IMR-90 (cell line): ENCODE measurements around the gene TICAM2. TPM values are rescaled to one million over a fixed set of nuclear protein-coding genes. Genes with fewer than 3 reads are reported as not detected.
A peak's percentile ranks its signal among the peaks of the same experiment; 100 is the strongest.

ENCODE experiments used
- ATAC-seq: fragments of 200-7000 bp; cut with Tn5 transposase; 2 replicates; pipeline ENCODE4 v1.9.1; 2020; ENCODE audit warnings: low read depth, mild to moderate bottlenecking, moderate library complexity
- BruUV-seq: library from RNA; stranded (reverse); fragments of 400-500 nt; replicated peaks from 2 replicates; lab custom pipeline; 2021; lab: Mats Ljungman, UMichigan
- CTCF ChIA-PET: fragments of 300-600 bp; formaldehyde crosslinking; extraction: SDS; loops from one replicate; lab custom pipeline; 2021; ENCODE audit warnings: antibody characterized with exemption; lab: Yijun Ruan, JAX
- POLR2A ChIA-PET: fragments of 300-600 bp; sonication (Branson Sonifier 250); formaldehyde crosslinking; loops from one replicate; lab custom pipeline; 2022; ENCODE audit warnings: antibody characterized with exemption; ENCODE audit not compliant: unreplicated experiment; lab: Charles Lee
- DNase-seq: peaks from one replicate; pipeline ENCODE4 v3.0.0; 2013
- H2AFZ ChIP-seq: replicated peaks from 2 replicates; pipeline ENCODE3; 2013; ENCODE audit warnings: low read length, mild to moderate bottlenecking; ENCODE audit not compliant: poor library complexity
- H2AK5ac ChIP-seq: 2 replicates; pipeline ENCODE4 v1.6.1; 2013; ENCODE audit warnings: low read depth, low read length, inconsistent platforms
- H2AK9ac ChIP-seq: replicated peaks from 2 replicates; pipeline ENCODE3; 2013; ENCODE audit warnings: mild to moderate bottlenecking, low read depth, low read length, moderate library complexity; ENCODE audit not compliant: poor library complexity
- H2BK120ac ChIP-seq: 2 replicates; pipeline ENCODE4 v1.6.1; 2013; ENCODE audit warnings: low read depth, low read length, inconsistent platforms
- H2BK15ac ChIP-seq: 3 replicates; pipeline ENCODE4 v1.6.1; 2013; ENCODE audit warnings: low read depth, low read length, inconsistent platforms
- H2BK20ac ChIP-seq: 2 replicates; pipeline ENCODE4 v1.6.1; 2013; ENCODE audit warnings: low read depth, mild to moderate bottlenecking, inconsistent platforms, low read length, moderate library complexity
- H2BK5ac ChIP-seq: 2 replicates; pipeline ENCODE4 v1.6.1; 2013; ENCODE audit warnings: mild to moderate bottlenecking, low read depth, low read length, inconsistent platforms; ENCODE audit not compliant: poor library complexity, severe bottlenecking
- H3K14ac ChIP-seq: replicated peaks from 2 replicates; pipeline ENCODE4 v1.6.1; 2013; ENCODE audit warnings: low read depth, low read length, inconsistent platforms
- H3K18ac ChIP-seq: 2 replicates; pipeline ENCODE4 v1.6.1; 2013; ENCODE audit warnings: low read depth, low read length, control low read depth
- H3K23ac ChIP-seq: 2 replicates; pipeline ENCODE4 v1.6.1; 2013; ENCODE audit warnings: low read depth, low read length, inconsistent platforms
- H3K27ac ChIP-seq: 2 replicates; pipeline ENCODE4 v1.5.1; 2013; ENCODE audit warnings: mild to moderate bottlenecking, control low read depth, low read length; ENCODE audit not compliant: insufficient read depth
- H3K27me3 ChIP-seq: 2 replicates; pipeline ENCODE4 v1.6.1; 2013; ENCODE audit warnings: low read length; ENCODE audit not compliant: control insufficient read depth, insufficient read depth
- H3K36me3 ChIP-seq: 2 replicates; pipeline ENCODE4 v1.6.1; 2013; ENCODE audit warnings: low read length, mixed read lengths; ENCODE audit not compliant: control insufficient read depth, insufficient read depth
- H3K4ac ChIP-seq: 2 replicates; pipeline ENCODE4 v1.6.1; 2013; ENCODE audit warnings: low read depth, low read length, inconsistent platforms
- H3K4me1 ChIP-seq: 2 replicates; pipeline ENCODE4 v1.6.1; 2013; ENCODE audit warnings: low read length, mixed read lengths; ENCODE audit not compliant: control insufficient read depth, insufficient read depth
- H3K4me2 ChIP-seq: 2 replicates; pipeline ENCODE4 v1.6.1; 2013; ENCODE audit warnings: low read depth, mild to moderate bottlenecking, control low read depth, low read length, moderate library complexity
- H3K4me3 ChIP-seq: 2 replicates; pipeline ENCODE4 v1.5.1; 2013; ENCODE audit warnings: low read depth, mild to moderate bottlenecking, control low read depth, low read length, moderate library complexity; ENCODE audit not compliant: insufficient read depth
- H3K56ac ChIP-seq: 2 replicates; pipeline ENCODE4 v1.6.1; 2013; ENCODE audit warnings: low read length, inconsistent platforms; ENCODE audit not compliant: insufficient read depth; ENCODE audit errors: extremely low read depth
- H3K79me1 ChIP-seq, 2 experiments: 2 replicates each; pipeline ENCODE4 v1.6.1; 2013; ENCODE audit warnings: low read length in 2 of 2, inconsistent platforms in 1 of 2, low read depth in 1 of 2
- H3K9ac ChIP-seq: 2 replicates; pipeline ENCODE4 v1.6.1; 2013; ENCODE audit warnings: low read depth, low read length, control low read depth
- H3K9me1 ChIP-seq: 2 replicates; pipeline ENCODE4 v1.6.1; 2013; ENCODE audit warnings: low read length, inconsistent platforms; ENCODE audit not compliant: insufficient read depth
- H3K9me3 ChIP-seq: 2 replicates; pipeline ENCODE4 v1.6.1; 2013; ENCODE audit warnings: low read length; ENCODE audit not compliant: control insufficient read depth, insufficient read depth
- H4K20me1 ChIP-seq: 2 replicates; pipeline ENCODE4 v1.6.1; 2013; ENCODE audit warnings: low read length, inconsistent platforms; ENCODE audit not compliant: insufficient read depth
- H4K5ac ChIP-seq: 2 replicates; pipeline ENCODE4 v1.6.1; 2013; ENCODE audit warnings: mild to moderate bottlenecking, low read depth, low read length, control low read depth
- H4K8ac ChIP-seq, 2 experiments: 2 replicates each; pipeline ENCODE4 v1.6.1; 2013; ENCODE audit warnings: low read depth in 2 of 2, low read length in 2 of 2, control low read depth in 1 of 2, inconsistent platforms in 1 of 2
- H4K91ac ChIP-seq: 2 replicates; pipeline ENCODE4 v1.6.1; 2013; ENCODE audit warnings: low read depth, low read length, inconsistent platforms; ENCODE audit not compliant: insufficient read depth
- BHLHE40 ChIP-seq: fragments of 150-350 bp; IDR thresholded peaks from 2 replicates; pipeline ENCODE4 v1.6.1; 2016; ENCODE audit warnings: mild to moderate bottlenecking, low read depth, low read length
- CEBPB ChIP-seq: IDR thresholded peaks from 2 replicates; pipeline ENCODE4 v1.6.1; 2012; ENCODE audit warnings: low read depth, low read length, improper control_type of control experiment
- MAFK ChIP-seq: IDR thresholded peaks from 2 replicates; pipeline ENCODE4 v1.6.1; 2012; ENCODE audit warnings: low read depth, low read length, improper control_type of control experiment
- SMC3 ChIP-seq: fragments of 150-350 bp; IDR thresholded peaks from 2 replicates; pipeline ENCODE4 v1.6.1; 2016; ENCODE audit warnings: low read depth, mild to moderate bottlenecking, antibody characterized with exemption, low read length, moderate library complexity
- WGBS, 2 experiments: methylation state at CpG; one replicate each; pipeline versions ENCODE4 v1.1.5 to v1.1.7; 2013; ENCODE audit warnings: missing lambda C conversion rate in 2 of 2; ENCODE audit not compliant: insufficient read length in 1 of 2; ENCODE audit errors: extremely low coverage in 2 of 2; 5-methylcytosine and 5-hydroxymethylcytosine counted together
- dilution Hi-C: fragments of 300-500 bp; cut with HindIII; formaldehyde crosslinking; loops from one replicate; pipeline ENCODE4 v1.14.3; 2018; ENCODE audit warnings: low sequenced_read_pairs; ENCODE audit not compliant: unreplicated experiment
- in situ Hi-C: fragments of 300-500 bp; cut with MboI; formaldehyde crosslinking; loops from 3 replicates; pipeline ENCODE4 v1.14.3; 2019; ENCODE audit warnings: low sequenced_read_pairs, inconsistent platforms, mixed read lengths
- intact Hi-C: fragments of 100-400 bp; cut with micrococcal nuclease; formaldehyde crosslinking; loops from 2 replicates; pipeline ENCODE4 v1.10.0; 2022
- polyA plus RNA-seq, 3 experiments: library from polyadenylated mRNA; depleted of rRNA; stranded (reverse); fragments of >200 nt; gene quantifications; 2 replicates each; pipeline ENCODE4 v1.2.3, GENCODE V29; 2012; ENCODE audit warnings: low replicate concordance in 1 of 3
- total RNA-seq: library from RNA; depleted of rRNA; stranded (reverse); fragments of >200 nt; gene quantifications from 2 replicates; pipeline ENCODE4 v1.2.3, GENCODE V29; 2012

The TICAM2 gene
- total and polyA plus RNA-seq, 2 of the 4 experiments (the other 2 are of a cell fraction): 2.9 to 4.3 TPM

GRCh38 chr5:115579747-115580173, 22.5 kb downstream of the TICAM2 start:
- in situ Hi-C loops: no loop called here
- H3K79me1 ChIP-seq: peaks cover 14 to 50% of the 10 kb centered on the region in 2 experiments; a peak in 3 of 4 replicates
- H4K5ac ChIP-seq: no peak overlapping the region
- DNase-seq (no peak), ATAC-seq (no peak)
- TF ChIP-seq MAFK: no peak
- TF ChIP-seq SMC3: no peak
- peak; percentile 28; the same call in 1 of the 2 replicates for TF ChIP-seq CEBPB
- TF ChIP-seq BHLHE40: no peak
- no peak overlapping the region for H3K9ac ChIP-seq
- no peak overlapping the region for H2AK9ac ChIP-seq
- dilution Hi-C loops: no loop called here
- no peak overlapping the region for H3K27ac ChIP-seq
- no peak overlapping the region for H3K4ac ChIP-seq
- H3K18ac ChIP-seq: no peak overlapping the region
- peaks cover 5% of the 10 kb centered on the region; the same call in 1 of the 2 replicates for H3K9me1 ChIP-seq
- no peak overlapping the region for H2BK5ac ChIP-seq
- H2AK5ac ChIP-seq: no peak overlapping the region
- no peak overlapping the region for H2BK20ac ChIP-seq
- H3K4me2 ChIP-seq: no peak overlapping the region
- no peak overlapping the region for H2BK120ac ChIP-seq
- 80% methylated on average over 1 of the region's 6 CpGs; no CpG with 5 or more reads in 1 of the 2 experiments for WGBS, 2 experiments
- no peaks in the 10 kb centered on the region for H4K20me1 ChIP-seq
- intact Hi-C loops: no loop called here
- H2BK15ac ChIP-seq: no peak overlapping the region
- no peak overlapping the region for H2AFZ ChIP-seq
- no peak overlapping the region for H4K91ac ChIP-seq
- H3K9me3 ChIP-seq: peaks cover 3% of the 10 kb centered on the region; the same call in 1 of the 2 replicates
- BruUV-seq: no TSS peak
- no peak overlapping the region for H3K56ac ChIP-seq
- ChIA-PET POLR2A (no interaction called here), CTCF (no interaction called here)
- no peak overlapping the region for H3K4me3 ChIP-seq
- 0 out of 2 replicates have a peak, but pooled peaks cover 2% of the 10 kb centered on the region for H3K36me3 ChIP-seq
- H3K4me1 ChIP-seq: peaks cover 7% of the 10 kb centered on the region
- no peaks in the 10 kb centered on the region for H3K27me3 ChIP-seq
- H4K8ac ChIP-seq: no peak overlapping the region
- H3K14ac ChIP-seq: no peak overlapping the region
- H3K23ac ChIP-seq: no peak overlapping the region
